Activated CD8-positive, alpha-beta memory T cell treated with anti-CD3 and anti-CD28 coated beads for 24 hours (primary cell): ENCODE results near the gene SLC9A5.
A peak's percentile ranks its signal among the peaks of the same experiment; 100 is the strongest.

Experiments used
- DNase-seq: peaks from one replicate; pipeline ENCODE4 v3.0.0-alpha.2; 2020

Gene SLC9A5

DNA sequence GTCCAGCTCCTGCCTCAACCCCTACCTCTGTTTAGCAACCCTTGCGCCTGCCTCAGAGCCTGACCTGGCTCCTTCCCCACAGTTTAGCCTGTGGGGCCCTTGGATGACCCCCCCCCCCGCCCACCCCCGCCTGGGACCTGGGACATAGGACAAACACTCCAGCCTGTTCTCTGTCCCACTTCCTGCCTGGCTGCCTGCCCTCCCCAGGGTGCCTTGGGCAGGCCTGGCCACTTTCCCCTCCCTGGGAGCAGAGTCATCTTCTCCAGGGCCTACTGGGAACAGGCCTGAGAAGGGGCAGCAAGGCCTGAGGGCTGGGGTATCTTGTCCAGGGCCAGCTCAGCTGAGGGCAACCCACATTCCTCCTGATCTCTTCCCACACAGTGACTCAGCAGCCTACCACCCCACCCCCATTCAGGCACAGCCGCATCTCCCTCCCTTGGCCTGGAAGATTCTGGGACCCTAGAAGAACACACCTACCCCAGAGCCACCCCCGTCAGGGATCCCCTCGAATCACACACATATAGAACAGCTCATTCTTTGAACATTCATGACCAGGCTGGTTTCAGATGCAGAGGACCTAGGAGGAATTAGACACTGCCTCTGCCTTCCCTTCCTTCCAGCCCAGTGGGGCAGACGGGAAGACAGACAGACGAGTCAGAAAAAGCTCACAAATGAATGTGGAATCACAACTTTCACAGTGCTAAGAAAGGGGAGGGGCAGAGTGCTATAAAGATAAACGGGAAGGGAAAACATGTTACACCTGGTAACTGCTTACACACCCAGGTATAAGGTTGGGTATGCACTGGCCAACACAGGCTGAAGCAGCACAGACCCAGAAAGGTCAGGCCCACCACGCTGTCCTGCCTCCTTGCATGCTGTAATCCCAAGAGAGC, 7.5 kb upstream of the SLC9A5 start:
- DNase-seq = no peak

DNA sequence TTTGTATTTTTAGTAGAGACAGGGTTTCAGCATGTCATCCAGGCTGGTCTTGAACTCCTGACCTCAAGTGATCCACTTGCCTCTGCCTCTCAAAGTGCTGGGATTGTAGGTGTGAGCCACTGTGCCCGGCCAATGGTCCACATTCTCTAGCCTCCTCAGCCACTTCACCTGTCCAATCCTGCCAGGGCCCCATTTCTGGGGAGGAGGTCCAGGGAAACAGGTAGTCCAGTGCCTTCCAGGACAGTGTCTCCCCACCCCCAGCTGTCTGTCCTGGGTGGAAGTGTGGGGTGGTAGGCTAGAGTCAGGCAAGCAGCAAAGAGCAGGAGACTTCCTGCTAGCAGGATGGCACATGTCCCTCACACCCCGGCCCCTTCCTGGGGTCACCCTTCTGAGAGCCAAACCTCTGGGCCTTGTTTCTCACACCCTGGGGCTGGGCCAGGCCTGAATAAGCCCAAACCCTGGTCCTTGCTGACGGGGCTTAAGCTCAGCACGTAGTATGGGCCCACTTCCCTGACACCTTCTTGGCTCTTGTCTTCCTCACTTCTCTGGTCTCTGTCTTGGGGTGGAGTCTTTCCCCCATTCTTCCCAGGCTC, 6.5 kb upstream of the SLC9A5 start:
- no peak for DNase-seq

DNA sequence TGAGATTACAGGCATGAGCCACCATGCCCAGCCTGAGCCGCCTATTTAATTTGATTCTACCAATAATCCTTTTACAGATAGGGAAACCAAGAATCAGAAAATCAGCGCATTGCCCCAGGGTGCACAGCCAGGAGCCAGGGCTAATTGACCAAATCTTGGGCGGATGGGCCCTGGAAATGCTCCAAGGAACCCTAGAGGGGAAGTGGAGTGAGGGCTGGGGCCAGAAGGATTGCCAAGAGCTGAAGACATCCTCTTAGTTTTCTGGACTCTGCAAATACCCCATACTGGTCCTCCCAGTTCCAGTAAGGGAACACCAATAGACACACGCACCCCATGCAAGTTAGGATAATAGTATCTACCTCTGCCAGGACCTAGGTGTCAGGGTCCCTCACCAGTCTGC, 5.3 kb upstream of the SLC9A5 start:
- DNase-seq = no peak

DNA sequence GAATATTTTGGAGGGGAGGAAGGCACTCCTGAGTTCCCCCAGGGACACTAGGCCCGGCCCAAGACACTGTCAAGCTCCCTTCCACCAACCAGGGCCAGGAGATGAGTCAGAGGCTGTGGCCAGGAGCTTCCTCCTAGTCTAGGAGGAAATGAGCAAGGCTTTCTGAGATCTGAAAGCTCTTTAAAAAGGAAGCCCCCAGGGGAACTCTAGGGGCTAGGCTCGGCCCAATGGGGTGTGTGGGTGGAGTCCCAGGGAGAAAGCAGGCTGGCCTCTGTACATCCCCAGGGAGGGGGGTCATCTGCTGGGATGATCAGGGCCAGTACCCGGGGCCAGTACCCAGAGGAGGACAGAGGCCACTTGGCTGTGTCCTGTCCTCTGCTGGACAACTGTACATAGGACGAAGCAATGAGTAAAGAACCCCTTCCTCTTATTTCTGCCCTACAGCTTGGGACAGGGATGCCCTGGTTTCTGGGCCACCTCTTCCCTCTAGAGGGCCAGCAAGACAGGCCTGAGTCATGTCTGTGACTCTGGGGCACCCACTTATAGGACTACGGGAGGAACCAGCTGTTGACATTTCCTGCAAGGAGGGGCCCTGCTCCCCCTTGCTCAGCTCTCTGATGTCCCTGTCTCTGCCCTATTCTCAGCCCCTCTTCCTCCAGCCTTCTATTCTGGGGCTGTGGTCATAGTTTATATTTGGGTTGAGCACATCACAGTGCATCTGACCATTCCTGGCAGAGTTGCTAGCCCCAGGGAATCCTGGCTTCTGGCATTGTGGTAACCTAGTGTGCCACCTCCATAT, 4.2 kb upstream of the SLC9A5 start:
- DNase-seq = peak; percentile 87

DNA sequence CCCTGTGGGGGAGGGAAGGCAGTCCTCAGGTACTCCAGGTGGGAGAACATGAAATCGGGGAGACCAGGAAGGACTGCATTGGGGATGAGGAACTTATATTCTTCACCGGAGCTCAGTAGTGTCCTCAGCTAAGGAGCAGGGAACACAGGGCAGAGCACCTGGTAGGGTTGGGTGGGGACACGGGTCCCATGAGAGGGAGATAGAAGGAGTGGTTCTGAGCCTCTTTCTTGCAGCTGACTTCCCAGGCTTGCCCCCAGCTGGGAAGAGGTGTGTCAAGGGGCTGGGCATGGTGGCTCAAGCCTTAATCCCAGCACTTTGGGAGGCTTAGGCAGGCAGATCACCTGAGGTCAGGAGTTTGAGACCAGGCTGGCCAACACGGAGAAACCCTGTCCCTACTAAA, 3.6 kb upstream of the SLC9A5 start:
- DNase-seq = no peak

DNA sequence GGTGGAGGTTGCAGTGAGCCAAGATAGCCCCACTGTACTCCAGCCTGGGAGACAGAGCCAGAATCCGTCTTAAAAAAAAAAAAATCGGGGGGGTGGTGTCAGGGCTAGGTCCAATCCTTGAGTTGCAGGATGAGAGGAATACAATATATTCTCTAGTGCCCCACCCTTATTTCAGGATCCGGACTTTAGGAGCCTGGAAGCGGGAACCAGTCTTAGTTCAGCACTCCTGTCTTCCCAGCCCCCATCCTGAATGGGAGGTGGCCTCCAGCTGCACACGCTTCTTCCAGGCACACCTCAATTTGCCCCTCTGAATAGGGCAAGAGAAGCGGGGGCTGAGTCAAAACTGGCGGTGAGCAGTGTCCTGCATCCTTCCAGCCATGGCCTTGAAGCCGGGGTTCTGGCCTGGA, 3.1 kb upstream of the SLC9A5 start:
- no peak for DNase-seq

DNA sequence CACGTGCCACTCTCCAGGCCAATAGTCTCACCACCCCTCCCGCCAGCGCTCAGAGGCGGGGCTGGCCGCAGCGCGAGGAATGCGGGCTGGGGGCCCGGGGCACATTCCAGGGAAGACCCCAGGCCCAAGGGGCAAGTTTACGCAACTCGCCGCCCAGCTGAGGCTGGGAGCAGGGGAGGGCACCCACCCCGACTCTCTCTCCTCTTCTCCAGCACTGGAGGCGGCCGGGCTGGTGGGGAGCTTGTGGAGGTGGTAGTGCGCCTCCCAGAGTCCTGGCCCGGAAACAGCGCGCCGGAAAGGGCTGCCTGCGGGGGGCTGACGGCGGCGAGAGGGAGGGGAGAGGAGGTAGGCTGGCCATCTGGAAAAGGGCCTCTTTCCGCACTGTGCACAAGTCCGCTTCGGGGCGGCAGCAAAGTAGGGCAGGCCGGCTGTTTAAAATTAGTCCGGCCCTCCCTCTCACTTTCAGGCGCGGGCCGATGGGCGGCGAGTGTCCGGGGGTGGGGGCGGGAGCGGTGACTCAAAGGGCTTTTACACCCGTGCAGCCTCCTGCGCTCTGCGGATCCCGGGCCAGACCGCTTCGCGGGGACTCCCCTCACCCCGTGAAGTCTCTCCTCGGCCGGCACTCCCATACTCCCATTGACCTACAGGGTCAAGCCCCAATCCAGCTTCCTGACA, 2.6 kb upstream of the SLC9A5 start:
- DNase-seq = peak; percentile 81

DNA sequence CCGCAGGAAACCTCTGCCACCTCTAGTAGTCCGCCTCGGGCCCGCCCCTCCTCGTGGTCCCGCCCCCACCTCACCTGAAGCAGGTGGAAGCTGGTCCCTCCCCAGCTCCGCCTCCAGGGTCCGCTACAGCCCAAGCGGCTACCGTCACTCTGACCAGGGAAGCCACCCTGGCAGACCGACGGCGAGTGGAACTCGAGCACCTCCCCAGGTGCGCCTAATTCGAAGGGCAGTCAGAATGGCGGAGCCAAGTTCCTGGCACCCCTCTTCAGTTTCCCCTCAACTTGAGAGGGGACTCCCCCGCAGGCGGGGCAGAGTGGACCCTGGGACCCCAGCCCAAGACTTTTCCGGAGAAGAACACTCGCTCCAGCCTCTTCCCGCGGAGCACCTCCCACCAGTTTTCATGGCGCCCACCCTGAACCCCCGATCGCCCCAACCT, 2.0 kb upstream of the SLC9A5 start:
- peak; percentile 81 for DNase-seq

DNA sequence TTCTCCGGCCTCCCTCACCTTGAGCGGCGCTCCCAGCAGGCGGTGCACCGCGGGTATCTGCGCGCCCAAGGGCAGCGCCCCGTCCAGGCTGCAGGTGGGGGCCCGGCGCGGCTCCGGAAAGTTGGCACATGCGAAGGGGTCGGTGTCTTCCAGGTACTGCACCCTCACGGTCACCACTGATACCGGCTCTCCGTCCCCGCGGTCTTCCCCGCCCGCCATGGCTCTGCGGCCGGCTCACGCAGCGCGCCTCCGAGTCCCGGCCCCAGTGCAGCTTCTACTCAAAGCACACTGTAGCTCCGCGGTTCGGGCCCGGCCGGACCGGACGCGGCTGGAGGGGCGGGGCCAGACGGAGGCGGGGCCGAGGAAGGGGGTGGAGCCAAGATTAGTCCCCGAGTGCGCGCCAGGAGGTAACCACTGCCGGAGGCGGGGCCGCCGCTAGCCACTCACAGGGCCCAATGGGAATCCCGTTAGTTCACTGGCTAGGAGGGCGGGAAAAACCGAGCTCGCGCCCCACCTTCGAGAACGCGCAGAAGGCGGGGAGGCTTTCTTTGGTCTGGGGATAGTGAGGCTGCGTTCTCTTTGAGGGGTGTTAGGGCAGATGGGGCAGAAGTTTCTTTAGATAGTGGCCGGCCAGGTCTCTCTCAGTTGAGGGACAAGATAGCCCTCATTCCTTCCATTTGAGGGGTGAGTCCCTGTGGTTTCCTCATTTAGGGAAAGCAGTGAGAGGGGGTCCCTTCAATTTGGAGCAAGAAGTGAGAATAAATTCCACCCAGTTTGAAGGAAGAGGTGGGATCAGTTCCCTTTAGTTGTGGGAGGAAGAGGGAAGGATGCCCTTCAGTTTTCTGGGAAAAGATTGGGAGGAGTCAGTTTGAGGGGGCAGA, 1.3 kb upstream of the SLC9A5 start, which contains the start of gene FHOD1:
Gene FHOD1, minus strand, starts transcription at position 290 of the 881 bp plus-strand sequence. Its CDS starts 71 bp downstream, at position 219.
- peak; percentile 100 for DNase-seq

DNA sequence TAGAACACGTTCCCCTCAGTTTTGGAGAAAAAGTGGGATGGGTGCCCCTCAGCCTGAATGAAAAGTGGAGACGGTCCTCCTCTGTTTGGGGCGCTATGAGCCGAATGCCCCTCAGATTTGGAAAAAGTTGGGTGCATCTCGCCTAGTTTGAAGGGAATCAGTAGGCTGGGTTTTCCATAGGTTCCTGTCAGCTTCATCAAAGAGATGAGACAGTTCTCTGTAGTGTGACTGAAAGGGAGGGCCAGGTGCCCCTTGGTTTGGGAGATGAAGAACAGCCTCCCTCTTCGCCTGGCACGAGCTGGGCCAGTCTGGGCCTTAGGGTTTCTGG, 742 bp upstream of the SLC9A5 start:
- DNase-seq = no peak

DNA sequence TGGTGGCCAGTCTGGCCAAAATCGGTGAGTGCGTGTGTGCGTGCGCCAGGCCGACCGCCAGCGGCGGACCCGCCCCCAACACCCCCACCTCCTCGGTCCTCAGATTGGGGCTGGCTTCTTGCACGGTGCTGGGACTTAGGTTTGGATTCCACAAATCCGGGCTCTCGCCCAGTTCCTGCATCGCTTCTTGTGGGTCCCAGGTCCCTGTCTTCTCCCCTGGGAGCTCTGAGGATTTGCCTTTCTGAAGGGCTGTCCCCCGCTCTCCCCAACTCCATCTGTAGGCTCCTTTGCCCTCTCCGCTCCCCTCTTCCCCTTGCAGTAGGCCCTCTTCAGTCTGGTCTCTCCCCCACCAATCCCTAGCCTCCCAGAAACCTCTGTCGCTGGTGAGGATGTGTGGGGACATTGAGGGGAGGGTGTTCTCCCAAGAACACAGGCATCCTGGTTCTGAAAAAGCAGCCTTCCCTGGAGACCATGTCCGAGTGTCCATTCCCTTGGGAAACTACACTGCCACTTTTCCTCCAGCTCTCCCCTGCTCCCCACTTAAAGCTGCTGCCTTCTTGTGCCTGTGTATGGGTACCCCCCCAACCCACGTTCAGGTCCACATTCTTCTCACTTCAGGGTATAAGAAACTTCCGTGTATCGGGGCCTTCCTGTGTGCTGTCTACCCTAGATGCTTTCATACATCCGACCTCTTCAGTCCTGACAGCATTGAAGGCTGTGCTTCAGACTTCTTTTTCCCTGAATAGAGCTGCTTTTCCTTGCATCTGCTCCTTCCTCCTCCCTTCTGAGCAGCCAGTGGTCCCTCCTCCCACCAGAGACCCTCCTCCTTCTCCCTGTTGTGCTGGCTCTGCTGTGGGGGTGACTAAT, 632 bp downstream of the SLC9A5 start:
- no peak for DNase-seq

DNA sequence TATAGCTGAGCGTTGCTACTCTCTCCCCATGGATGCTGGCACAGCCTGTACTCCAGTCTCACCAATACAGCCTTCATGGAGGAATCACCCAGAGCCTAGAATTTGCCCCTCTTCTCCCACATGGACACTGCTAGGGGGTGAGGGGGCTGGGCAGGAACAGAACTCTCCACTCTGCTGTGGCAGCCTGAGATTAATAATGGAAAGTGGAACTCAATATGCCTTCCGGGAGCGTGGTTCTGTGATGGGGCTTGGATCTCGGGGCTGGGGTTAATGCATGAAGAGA, 1.2 kb downstream of the SLC9A5 start:
- DNase-seq = no peak

DNA sequence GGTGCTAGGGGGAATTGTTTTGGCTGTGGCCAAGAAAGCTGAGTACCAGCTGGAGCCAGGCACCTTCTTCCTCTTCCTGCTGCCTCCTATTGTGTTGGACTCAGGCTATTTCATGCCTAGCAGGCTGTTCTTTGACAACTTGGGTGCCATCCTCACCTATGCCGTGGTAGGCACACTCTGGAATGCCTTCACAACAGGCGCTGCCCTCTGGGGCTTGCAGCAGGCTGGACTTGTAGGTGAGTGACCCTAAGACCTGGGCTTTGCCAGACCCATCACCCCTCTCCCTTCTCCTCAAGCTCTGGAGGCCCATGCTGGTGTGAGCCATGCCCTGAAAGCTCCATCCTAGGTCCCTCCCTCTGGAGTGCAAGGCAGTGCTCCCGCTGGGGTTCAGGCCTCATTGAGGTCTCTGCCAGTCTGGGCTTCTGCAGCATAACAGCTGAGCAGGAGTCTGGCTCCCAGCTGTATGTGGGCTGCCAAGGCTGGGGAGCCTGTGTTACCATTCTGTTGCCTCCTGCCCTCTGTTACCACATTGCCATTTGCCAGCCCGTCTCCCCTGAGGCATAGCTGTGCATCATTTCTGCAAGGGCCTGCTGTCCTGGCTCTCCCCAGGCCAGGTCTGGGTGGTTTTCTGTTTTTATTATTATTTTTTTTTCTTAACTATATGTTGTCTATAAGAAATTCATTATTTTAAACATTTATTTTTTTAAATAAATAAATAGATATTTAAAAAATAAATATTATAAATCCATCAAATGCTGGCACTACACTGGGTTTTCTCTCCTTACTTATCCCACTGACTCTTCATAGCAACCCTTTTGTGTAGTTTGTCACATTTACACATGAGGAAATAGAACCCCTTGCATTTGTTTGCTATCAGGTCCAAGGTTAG, 4.1 kb downstream of the SLC9A5 start:
- no peak for DNase-seq

DNA sequence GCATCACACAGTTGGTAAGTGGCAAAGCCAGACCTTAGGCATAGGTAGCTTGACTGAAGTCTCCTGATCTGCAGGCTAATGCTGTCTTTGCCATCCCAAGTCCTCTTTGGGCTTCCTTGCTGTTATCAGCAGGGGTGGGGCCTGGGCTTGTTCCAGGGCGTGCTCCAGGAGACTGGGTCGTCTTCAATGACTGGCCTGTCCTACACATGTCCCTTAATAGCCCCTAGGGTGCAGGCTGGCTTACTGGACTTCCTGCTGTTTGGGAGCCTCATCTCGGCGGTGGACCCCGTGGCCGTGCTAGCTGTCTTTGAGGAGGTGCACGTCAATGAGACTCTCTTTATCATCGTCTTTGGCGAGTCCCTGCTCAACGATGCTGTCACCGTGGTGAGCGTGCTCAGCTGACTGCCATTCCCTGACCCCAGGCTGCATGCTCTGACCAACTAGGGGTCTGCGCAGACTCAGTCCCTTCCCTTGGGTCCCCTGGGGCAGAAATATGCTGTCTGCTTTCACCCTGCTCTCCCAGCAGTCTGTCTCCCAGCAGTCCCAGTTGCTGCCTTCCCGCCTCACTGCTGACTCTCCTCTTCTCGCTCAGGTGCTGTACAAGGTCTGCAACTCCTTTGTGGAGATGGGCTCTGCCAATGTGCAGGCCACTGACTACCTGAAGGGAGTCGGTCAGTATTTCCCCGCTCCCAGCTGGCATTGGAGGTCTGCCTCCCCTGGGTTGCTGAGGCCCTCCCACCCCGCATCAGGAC, 6.2 kb downstream of the SLC9A5 start:
- DNase-seq = no peak

DNA sequence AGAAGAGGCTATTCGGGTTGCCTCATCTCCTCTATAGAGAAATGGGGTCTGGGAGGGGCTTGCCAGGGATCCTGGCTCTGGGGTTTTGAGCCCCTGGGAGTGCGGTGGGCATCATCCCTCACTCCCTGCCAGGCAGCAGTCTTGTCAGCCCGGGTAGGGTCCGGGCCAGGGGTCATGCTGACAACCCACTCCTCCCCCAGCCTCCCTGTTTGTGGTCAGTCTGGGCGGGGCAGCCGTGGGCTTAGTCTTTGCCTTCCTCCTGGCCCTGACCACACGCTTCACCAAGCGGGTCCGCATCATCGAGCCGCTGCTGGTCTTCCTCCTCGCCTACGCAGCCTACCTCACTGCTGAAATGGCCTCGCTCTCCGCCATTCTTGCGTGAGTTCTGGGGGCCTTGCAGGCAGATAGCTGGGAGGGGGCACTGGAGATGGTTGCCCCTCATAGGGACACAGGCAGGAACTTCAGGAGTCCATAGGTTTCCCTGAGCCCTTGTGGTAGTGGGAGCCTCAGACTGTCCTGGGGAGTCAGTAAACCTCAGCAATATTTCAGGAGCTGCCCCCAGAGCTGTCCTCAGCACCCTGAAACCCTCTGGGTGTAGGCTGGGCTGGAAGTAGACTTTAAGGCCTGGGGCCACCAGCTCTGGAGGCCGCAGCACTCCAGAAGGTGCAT, 6.9 kb downstream of the SLC9A5 start:
- DNase-seq = no peak

DNA sequence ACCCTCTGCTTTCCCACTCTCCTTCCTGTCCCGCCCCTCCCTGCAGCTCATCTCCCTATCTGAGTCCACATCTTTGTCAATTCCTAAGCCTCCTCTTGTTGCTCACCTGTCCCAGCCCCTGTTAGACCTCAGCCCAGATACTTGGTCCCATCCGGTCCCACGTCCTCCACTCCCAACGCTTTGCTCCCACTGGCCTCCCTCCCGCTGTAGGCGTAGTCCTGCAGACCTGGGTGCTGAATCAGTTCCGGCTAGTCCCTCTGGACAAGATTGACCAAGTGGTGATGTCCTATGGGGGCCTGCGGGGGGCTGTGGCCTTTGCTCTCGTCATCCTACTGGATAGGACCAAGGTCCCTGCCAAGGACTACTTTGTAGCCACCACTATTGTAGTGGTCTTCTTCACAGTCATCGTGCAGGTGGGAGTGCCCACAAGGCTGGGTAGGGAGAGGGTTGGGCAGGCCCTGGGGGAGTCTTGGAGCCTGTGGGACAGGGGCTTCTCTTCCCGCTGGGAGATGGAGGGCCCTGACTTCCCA, 8.0 kb downstream of the SLC9A5 start:
- no peak for DNase-seq

DNA sequence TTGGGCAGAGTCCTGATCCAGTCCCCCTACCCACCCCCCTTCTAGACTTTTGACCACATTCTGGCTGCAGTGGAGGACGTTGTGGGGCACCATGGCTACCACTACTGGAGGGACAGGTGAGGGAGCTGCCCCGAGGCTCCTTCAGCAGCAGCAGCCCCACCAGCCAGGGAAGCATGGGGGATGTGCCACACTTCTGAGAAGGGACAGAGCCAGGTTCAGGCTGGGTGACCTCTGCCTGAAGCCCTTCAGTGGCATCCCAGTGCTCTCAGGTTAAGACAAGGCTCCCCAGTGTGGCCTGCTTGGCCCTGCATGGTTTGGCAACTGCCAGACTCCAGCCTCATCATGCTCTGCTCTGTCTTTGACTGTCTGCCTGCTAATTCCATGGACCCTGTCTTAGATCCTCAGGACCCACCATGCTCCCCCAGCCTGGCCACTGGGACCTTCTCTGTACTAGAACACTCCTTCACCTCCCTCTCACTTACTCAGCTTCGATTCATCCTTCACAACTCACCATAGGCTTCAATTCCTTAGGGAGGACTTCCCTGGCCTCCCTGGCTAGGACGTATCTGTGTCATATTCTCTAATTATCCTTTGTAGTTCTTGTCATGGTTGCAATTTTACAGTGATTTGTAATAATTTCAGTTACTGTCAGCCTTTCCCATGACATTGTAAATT, 8.8 kb downstream of the SLC9A5 start:
- DNase-seq = no peak
